Stimulated activated CD4-positive, alpha-beta T cell treated with anti-CD3 and anti-CD28 coated beads, Interleukin-1b, Interleukin-23, amount 100 ng/mL, for 1 hour (primary cell): Measurements from ENCODE around the gene AIM2.
A peak's percentile ranks its signal among the peaks of the same experiment; 100 is the strongest.
"Not testable (repeated sequence)": the region's sequence is repeated elsewhere in the genome, so short reads cannot be mapped to it uniquely, and the experiment has no call there.

Experiments
- DNase-seq, 2 donors: peaks; one replicate each; pipeline ENCODE4 v3.0.0-alpha.2; 2020; ENCODE audit warnings: low read depth in 2 of 2

The AIM2 gene, protein sequence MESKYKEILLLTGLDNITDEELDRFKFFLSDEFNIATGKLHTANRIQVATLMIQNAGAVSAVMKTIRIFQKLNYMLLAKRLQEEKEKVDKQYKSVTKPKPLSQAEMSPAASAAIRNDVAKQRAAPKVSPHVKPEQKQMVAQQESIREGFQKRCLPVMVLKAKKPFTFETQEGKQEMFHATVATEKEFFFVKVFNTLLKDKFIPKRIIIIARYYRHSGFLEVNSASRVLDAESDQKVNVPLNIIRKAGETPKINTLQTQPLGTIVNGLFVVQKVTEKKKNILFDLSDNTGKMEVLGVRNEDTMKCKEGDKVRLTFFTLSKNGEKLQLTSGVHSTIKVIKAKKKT

GRCh38 chr1:159076438-159077119 lies at the start of gene AIM2:
Gene AIM2 (minus strand): TSS chr1:159076766. CDS start chr1:159073499, 3,267 bp downstream.
- peak; percentile 22 to 24 for DNase-seq

DNA sequence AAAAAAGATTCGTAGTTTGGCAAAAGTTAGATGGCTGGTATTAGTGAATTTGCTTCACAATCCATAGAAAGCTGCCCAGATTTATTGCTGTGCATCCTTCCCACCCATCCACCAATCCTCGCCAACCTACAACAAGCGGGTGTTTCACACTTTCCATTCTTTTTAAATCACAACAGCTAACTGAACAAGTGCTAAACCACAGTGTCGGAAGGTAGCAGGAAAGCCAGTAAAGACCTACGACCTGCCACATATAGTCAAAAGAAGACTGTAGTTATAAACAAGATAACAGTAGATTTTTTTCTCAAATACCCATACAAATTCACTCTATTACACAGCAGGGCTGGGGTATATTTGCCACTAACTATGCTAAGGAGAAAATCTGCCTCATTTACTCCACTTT lies 47.0 kb upstream of the AIM2 start:
- DNase-seq = no peak

DNA sequence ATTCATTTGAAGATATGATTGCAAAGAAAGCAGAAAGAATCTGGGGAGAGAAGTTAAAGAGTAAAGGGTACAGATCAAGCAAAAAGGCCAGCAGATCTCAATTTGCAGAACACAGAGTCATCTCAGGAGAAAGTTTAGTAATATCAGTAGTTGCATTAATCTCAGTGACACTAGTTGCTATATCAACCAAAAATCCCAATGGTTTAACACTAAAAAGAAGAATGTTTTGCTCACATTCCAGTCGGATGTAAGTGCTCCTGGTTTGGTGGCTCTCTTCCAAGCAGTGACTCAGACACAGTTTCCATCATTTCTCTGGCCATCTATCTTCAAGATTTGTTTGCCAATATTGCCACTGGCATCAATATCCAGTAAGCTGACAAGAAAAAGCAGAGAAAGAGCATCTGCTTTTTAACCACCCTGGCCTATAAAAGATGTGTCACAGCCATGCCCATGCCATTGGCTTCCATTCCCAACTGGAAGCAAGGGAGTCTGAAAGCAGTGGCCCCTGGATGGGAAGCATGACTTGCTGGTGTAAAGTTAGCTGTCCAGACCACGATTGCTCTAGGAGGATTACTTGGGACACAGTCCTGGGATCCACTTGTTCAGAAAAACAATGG lies 45.5 kb upstream of the AIM2 start:
- no peak for DNase-seq

GRCh38 chr1:159121526-159121925 lies 45.0 kb upstream of the AIM2 start:
- DNase-seq = no peak

DNA sequence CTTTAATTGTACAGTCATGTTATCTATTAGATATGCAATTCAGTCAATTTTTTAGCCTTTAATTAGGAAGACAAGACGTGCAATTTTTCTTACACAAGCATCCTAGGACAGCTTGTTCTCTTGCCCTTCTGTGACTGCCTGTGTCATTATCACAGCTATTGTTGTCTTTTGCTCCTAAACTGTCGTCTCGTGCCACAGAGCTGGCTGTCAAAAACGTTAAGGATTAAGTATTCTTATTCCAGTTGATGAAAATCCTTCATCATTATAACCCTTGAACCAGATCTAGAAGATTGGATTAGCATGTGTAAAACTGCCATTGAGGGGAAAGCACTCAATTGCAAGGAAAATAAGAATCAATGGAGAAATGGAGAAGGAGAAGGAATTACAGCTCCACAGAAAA lies 43.8 kb upstream of the AIM2 start:
- DNase-seq = no peak

GRCh38 chr1:159113596-159114433 lies 37.2 kb upstream of the AIM2 start:
- no peak for DNase-seq

GRCh38 chr1:159103021-159103420 lies 26.5 kb upstream of the AIM2 start:
- not testable (repeated sequence) for DNase-seq

GRCh38 chr1:159100589-159100988 lies 24.0 kb upstream of the AIM2 start:
- DNase-seq = no peak

DNA sequence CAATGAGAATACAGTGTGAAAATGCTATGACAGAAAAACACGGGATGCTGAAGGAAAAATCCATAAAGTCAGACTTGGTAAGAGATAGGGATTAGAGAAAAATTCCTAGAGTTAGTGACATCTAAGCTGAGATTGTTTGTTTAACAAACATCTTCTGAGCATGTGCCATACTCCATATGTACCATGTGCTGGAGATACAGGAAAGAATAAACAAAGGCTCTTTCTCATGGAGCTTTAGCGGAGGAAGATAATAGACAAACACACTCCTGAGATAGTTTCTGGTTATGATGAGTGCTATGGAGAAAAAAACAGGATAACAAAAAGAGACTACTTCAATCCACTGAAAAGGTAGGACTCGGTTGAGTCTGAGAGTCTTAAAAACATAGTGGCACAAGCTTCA lies 22.0 kb upstream of the AIM2 start:
- DNase-seq = no peak

DNA sequence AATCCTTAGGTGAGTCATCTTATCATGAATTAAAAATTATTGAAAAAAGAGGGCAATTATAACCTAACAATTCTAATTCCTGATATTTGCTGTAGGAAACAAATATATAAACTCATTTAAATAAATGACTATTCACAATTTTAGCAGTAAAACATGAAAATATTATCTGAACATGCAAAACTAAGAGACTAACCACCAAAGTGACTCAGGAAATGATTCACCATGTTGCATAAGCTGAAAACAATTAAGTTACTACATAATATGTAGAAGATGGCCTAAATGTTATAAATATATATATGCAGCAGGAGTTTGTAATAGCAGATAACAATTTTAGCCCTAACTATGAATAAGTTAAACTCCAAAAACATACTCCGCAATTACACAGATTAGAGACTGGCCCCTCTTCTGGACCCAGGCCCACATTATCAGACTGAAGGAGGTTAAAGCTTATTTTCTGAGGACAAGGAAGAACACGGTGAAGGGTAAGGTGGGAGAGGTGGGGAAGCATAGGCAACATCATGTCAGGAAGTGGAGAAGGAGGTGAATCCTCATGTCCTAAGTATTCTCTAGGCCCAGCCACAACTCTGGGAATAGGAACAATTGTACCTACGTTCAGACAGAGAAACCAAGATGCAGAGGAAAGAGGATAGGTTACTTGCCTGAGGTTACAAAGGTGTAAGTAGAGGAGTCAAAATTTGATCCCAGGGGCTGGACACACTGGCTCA lies 15.6 kb upstream of the AIM2 start:
- no peak for DNase-seq

GRCh38 chr1:159091607-159092031 lies 15.1 kb upstream of the AIM2 start:
- DNase-seq = no peak

- no peak for DNase-seq
Observed at GRCh38 chr1:159091180-159091560, 14.6 kb upstream of the AIM2 start.

- DNase-seq = no peak
Observed at GRCh38 chr1:159090286-159091179, 14.0 kb upstream of the AIM2 start.

GRCh38 chr1:159089184-159089791 lies 12.7 kb upstream of the AIM2 start:
- DNase-seq = no peak

- DNase-seq = no peak
Observed at GRCh38 chr1:159088546-159089183, 12.1 kb upstream of the AIM2 start.

DNA sequence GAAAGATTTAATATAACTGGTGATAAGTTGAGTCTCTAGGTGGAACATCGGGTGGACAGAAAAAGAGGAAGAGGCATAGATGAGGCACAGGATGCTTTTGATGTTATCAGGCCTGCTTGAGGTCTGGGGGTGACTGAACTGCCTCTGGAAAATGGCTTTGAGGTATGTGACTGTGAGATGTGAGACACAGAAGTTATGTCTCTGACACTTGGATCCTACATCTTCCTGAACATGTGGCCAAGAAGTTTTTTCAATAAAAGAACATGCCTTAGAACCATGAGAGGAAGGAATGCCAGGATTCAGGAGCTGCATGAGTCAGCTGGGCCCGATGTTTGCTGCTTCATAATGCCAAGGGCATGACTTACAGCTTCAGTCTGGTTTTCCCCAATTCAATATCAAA lies 11.5 kb upstream of the AIM2 start:
- no peak for DNase-seq

DNA sequence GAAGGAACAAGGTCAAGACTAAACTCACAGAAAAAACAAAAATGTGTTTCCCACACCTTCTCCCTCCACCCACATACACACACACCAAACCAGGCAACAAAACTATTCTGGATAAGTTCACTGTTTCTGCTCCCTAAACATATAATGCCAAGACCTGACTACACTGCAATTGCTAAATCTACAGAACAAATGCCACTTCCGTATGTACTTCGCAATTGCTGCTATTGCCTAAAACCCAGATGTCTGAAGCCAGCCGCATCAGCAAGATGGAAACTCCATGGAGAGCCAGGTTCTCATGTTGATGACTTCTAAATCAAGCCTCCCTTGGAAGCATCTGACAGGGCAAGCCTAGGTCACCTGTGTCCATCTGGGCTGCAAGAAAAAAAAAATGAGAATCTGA lies 8.3 kb upstream of the AIM2 start:
- DNase-seq = no peak

DNA sequence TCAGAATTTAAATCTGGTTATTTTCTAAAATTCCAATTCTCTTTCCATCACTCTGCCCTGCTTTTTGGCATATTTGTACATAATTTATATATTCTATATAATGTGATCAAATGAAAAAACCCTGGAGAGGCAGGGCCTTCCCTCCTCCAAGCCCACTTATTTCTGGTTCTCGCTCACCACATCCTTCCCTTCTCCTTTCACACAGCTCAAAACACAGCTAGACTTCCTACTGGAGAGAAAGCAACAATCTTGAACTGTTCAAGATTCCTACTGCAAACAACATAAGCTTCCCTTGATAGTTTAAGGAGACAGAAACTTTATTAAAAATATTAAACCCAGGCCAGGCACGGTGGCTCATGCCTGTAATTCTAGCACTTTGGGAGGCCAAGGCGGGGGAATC lies 7.6 kb upstream of the AIM2 start:
- DNase-seq = no peak

- DNase-seq = no peak
Observed at GRCh38 chr1:159083013-159083412, 6.4 kb upstream of the AIM2 start.
